GM12865 (cell line): ENCODE results near the gene GRIFIN.

Experiments
- DNase-seq: peaks from one replicate; pipeline ENCODE4 v3.0.0; 2010; ENCODE audit warnings: low read depth
- H3K4me3 ChIP-seq: 2 replicates; pipeline ENCODE4 v1.5.1; 2011; ENCODE audit warnings: mild to moderate bottlenecking, low read depth, low read length, control low read depth
- CTCF ChIP-seq: IDR thresholded peaks from 2 replicates; pipeline ENCODE4 v1.5.1; 2011; ENCODE audit warnings: low read length, control low read depth, low read depth, inconsistent platforms; ENCODE audit not compliant: insufficient read depth; ENCODE audit errors: missing control alignments

GRIFIN gene

GRCh38 chr7:2493205-2494164 lies 17.3 kb upstream of the GRIFIN start:
- H3K4me3 ChIP-seq: no peak overlapping the region
- no peak for DNase-seq
- TF ChIP-seq CTCF: no peak

GRCh38 chr7:2492038-2492437 lies 15.8 kb upstream of the GRIFIN start:
- TF ChIP-seq CTCF: no peak
- DNase-seq: no peak

GRCh38 chr7:2490181-2490651 lies 14.0 kb upstream of the GRIFIN start:
- TF ChIP-seq CTCF: no peak
- H3K4me3 ChIP-seq: no peak overlapping the region
- DNase-seq: no peak

More at GRCh38 chr7:2492038-2492437, 15.8 kb upstream of the GRIFIN start:
- no peak overlapping the region for H3K4me3 ChIP-seq

- H3K4me3 ChIP-seq: no peak overlapping the region
- DNase-seq: no peak
- no peak for TF ChIP-seq CTCF
These were observed 12.5 kb upstream of the GRIFIN start for GRCh38 chr7:2488681-2489080.

GRCh38 chr7:2488272-2488645 lies 12.1 kb upstream of the GRIFIN start:
- no peak for TF ChIP-seq CTCF
- no peak overlapping the region for H3K4me3 ChIP-seq
- DNase-seq: no peak

GRCh38 chr7:2487586-2488271 lies 11.5 kb upstream of the GRIFIN start:
- no peak for TF ChIP-seq CTCF
- DNase-seq: no peak
- H3K4me3 ChIP-seq: no peak overlapping the region
